HG03135 (cell line): ENCODE results near the gene TUBG2.
"Not testable (repeated sequence)": the region's sequence is repeated elsewhere in the genome, so short reads cannot be mapped to it uniquely, and the experiment has no call there.

Experiments
- ATAC-seq: cut with Tn5 transposase; IDR thresholded peaks from one replicate; pipeline ENCODE4 v1.9.1; 2021; ENCODE audit warnings: mild to moderate bottlenecking, moderate library complexity; ENCODE audit not compliant: unreplicated experiment

The TUBG2 gene

DNA sequence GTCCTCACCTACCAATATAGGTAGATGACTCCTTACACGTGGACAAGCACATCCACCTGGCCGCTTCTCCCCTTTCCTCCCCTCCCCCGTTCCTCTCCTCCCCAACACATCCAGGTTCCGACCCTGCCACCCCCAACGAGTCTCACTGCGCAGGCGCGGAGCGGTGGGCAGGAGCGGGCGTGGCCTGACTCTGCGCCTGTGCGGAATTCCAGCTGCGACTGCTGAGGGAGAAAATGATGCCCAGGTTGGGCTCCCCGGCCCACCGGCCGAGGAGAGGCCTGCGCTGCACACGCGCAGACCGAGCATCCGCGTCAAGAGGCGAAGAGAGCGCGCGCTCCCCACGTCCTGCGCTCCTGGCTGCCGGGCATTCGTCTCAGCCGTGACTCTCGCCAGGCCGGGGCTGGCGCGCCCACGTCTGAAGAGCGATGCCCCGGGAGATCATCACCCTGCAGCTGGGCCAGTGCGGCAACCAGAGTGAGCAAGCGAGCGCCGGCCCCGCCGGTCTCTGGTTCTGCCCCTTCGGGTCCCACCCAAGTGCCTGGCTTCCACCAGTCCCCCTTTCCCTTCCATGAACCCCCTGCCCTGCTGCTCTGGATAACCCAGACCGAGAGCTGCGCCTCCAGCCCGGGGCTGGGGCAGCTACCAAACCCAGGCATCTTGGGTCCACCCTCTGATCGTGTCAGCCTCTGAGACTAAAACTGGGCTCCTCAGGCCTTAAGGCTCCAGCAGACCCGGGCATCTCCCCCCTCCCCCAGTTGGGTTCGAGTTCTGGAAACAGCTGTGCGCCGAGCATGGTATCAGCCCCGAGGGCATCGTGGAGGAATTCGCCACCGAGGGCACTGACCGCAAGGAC lies at the start of gene TUBG2:
TUBG2 (plus strand) TSS at position 206 of the 853 bp plus-strand sequence; CDS start at position 426, 220 bp downstream.
- ATAC-seq, result no peak

- ATAC-seq, result not testable (repeated sequence)
Measured at GRCh38 chr17:42609814-42610801, 49.0 kb upstream of the TUBG2 start.

- ATAC-seq, result no peak
Measured at GRCh38 chr17:42612013-42612412, 47.1 kb upstream of the TUBG2 start.

DNA sequence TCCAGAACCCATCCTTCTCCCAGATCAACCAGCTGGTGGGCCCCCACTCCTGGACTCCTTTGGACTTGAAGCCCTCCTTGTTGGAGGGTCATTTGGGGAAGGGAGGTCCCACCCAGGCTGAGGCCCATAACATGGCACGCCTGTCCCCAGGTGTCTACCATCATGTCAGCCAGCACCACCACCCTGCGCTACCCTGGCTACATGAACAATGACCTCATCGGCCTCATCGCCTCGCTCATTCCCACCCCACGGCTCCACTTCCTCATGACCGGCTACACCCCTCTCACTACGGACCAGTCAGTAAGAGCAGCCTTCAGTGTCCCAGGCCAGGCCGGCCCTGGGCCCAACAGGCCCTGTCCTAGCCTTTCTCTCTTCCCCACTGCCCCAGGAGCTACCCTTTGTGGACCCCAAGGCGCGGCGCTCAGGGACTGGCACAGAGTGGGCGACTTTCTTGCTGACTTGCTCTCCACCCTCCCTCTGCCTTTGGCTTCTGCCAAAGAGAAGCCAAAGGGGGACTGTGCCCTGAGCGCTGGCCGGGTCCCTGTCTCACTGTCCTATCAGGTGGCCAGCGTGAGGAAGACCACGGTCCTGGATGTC lies 45.3 kb upstream of the TUBG2 start:
- no peak for ATAC-seq

- ATAC-seq, result peak; percentile 11
Measured at GRCh38 chr17:42617956-42618431, 41.1 kb upstream of the TUBG2 start.

GRCh38 chr17:42618442-42619150 lies 40.5 kb upstream of the TUBG2 start:
- peak; percentile 65 for ATAC-seq

DNA sequence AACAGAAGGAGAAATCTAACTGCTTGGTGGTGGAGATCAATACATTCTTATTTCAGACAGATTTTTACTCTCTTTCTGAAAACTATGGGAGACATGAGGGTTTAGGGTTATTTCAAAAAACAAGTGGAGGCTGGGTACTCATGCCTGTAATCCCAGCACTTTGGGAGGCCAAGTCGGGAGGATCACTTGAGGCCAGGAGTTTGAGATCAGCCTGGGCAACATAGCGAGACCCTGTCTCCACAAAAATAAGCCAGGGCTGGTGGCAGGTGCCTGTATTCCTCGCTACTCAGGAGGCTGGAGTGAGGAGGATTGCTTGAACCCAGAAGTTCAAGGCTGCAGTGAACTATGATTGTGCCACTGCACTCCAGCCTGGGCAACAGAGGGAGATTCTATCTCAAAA lies 37.1 kb upstream of the TUBG2 start:
- not testable (repeated sequence) for ATAC-seq

- ATAC-seq, result no peak
Measured at GRCh38 chr17:42623271-42623670, 35.8 kb upstream of the TUBG2 start.

DNA sequence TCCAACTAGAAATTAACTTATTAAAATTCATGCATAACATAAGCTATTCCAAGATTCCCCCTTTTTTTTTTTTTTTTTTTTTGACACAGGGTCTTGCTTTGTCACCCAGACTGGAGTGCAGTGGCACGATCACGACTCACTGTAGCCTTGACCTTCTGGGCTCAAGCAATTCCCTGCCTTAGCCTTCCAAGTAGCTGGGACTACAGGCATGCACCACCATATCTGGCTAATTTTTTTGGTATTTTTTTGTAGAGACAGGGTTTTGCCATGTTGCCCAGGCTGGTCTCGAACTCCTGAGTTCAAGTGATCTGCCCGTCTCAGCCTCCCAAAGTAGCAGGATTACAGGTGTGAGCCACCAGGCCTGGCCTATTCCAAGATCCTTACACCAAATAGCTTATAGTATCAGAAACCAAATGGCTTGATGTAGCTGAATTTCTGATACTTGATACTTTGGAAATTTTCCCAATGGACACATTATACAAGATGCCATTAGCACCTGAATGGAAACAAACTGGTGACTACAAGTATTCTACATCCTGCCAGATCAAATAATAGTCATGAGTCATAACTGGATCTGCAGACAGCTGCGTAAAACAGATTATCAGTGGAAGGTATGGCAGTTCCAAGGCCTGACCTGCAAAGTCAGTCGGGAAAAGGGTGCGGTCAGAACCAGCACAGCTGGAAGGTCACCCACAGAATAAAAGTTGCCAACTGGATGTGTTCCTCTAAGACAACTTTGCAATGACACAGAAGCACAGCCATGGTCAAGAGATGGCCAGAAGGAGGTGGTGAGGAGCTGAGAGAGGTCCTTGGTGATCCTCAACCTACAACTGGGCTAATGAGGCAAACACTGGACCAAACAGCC lies 35.1 kb upstream of the TUBG2 start:
- ATAC-seq, result no peak

- ATAC-seq, result not testable (repeated sequence)
Measured at GRCh38 chr17:42627032-42627764, 31.9 kb upstream of the TUBG2 start.

- ATAC-seq, result no peak
Measured at GRCh38 chr17:42629411-42630009, 29.6 kb upstream of the TUBG2 start.

DNA sequence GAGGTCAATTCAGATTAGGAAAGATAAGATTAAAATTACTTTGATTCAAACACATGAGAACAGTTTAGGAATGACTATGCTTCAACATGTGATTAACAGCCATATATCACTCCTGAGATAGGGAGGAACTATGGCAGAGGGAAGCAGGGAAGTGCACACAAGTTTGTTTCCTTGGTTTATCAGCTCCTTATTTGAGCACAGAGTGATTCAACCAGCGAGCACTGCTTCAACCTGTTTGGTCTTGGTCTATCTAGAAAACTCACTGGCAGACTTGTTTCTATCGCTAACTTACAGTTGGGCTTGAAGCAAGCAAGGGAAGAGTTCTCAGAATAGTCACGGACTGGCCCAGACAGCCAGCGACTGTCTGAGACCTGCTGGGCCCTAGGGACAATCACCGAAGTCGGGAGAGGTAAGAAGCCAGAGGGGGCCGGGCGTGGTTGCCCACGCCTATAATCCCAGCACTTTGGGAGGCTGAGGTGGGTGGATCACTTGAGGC lies 26.1 kb upstream of the TUBG2 start:
- no peak for ATAC-seq

GRCh38 chr17:42639525-42640113 lies 19.5 kb upstream of the TUBG2 start:
- ATAC-seq, result no peak

DNA sequence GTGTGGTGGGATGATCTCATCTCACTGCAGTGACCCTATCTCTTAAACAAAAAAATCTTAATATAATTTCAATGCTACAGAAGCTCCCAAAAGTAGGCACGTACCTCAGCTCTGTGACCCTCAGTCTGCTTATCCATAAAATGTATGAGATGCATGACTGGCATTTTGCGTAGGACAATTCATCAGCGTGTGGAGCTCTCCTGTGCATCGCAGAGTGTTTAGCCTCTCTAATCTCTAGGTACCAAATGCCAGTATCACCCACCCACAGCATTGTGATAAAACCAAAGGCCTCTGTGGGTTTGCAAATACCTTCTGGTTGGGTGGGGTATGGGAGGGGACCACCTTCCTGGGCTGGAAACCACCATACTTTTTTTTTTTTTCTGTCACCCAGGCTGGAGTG lies 19.0 kb upstream of the TUBG2 start:
- ATAC-seq, result no peak

DNA sequence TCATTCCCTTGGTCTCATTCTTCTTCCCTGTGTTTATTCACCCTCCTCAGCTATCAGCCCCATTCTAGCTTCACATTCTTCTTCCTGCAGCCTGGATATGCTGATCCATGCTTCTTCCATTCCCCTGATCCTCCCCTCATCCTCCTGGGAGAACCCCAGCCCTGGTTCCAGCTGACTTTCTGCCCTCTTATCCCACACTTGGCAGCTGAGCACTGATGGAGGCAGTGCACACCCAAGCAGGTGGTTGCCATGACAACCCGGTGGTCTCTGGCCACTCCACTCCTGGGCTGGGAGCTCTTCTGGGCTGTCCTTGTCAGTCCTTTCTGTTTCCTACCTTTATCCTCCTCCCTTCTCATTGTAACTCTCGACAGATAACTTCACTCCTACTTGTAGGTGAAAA lies 16.7 kb upstream of the TUBG2 start:
- ATAC-seq, result no peak

DNA sequence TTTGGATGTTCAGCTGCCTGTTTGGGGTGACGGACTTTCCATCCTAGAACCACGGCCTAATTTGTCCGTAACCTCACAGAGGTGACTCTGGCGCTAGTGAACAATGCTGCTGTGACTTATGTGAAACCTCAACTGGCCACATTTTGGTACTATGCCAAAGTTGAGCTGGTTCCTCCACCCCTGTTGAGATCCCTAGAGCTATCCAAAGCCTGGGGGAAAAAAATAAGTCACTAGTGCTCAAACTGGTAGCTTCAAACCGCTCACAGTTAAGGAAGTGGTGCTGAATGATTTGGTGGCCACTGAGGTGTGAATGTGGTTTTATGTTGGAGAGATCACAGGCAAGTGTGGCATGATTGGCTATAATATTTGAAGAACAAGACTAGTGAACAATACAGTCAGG lies 11.3 kb upstream of the TUBG2 start:
- ATAC-seq, result no peak

- no peak for ATAC-seq
Measured at GRCh38 chr17:42651392-42651791, 7.7 kb upstream of the TUBG2 start.
